OCI-LY1 (cell line): ENCODE data around the gene CEP112.

Experiments
- EZH2 ChIP-seq: fragments of 200-600 bp; sonication (generic), shearing (Covaris generic); IDR thresholded peaks from 2 replicates; pipeline ENCODE4 v1.8.0; 2017; ENCODE audit warnings: borderline replicate concordance, mixed run types, mild to moderate bottlenecking, antibody characterized with exemption, low read length, moderate library complexity, mixed read lengths
- TF ChIP-seq, protein P1 (sequence below): fragments of 200-600 bp; sonication (generic), shearing (Covaris generic); IDR thresholded peaks from 2 replicates; pipeline ENCODE4 v1.5.1; 2017; ENCODE audit warnings: mild to moderate bottlenecking, antibody characterized with exemption, low read length, moderate library complexity, mixed read lengths

DNA sequence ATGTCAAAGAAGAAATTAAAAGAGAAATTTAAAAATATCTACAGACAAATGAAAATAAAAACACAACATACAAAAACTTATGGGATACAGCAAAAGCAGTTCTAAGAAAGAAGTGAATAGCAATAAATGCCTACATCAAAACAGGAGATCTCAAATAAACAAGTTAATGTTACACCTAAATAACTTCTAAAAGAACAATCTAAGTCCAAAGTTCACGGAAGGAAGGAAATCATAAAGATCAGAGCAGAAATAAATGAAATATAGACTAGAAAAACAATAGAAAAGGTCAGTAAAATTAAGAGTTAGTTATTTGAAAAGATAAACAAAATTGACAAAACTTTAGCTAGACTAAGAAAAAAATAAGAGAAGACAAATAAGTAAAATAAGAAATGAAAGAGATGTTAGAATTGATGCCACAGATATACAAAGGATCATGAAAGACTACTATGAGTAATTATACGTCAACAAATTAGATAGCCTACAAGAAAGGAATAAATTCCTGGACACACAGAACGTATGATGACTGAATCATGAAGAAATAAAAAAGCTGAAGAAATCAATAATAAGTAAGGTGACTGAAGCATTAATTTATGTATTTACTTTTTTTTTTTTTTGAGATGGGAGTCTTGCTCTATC, 100.4 kb downstream of the CEP112 start:
- TF ChIP-seq, protein P1, sequence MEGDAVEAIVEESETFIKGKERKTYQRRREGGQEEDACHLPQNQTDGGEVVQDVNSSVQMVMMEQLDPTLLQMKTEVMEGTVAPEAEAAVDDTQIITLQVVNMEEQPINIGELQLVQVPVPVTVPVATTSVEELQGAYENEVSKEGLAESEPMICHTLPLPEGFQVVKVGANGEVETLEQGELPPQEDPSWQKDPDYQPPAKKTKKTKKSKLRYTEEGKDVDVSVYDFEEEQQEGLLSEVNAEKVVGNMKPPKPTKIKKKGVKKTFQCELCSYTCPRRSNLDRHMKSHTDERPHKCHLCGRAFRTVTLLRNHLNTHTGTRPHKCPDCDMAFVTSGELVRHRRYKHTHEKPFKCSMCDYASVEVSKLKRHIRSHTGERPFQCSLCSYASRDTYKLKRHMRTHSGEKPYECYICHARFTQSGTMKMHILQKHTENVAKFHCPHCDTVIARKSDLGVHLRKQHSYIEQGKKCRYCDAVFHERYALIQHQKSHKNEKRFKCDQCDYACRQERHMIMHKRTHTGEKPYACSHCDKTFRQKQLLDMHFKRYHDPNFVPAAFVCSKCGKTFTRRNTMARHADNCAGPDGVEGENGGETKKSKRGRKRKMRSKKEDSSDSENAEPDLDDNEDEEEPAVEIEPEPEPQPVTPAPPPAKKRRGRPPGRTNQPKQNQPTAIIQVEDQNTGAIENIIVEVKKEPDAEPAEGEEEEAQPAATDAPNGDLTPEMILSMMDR: no peak
- TF ChIP-seq EZH2: no peak
